T-cell (primary cell): Measurements from ENCODE around the gene ALDH3B1. TPM values are rescaled to one million over a fixed set of nuclear protein-coding genes. Genes with fewer than 3 reads are reported as not detected.

Source experiments
- ATAC-seq, 4 experiments: fragments of 200-7000 bp in 3 of 4; fragments of 150-1000 bp in 1 of 4; cut with Tn5 transposase; replicated peaks in 1 of 4; 1 replicate in 3 of 4; 2 replicates in 1 of 4; pipeline ENCODE4 v1.10.0; 2021; ENCODE audit warnings: moderate library complexity in 3 of 4, mild to moderate bottlenecking in 2 of 4, moderate number of reproducible peaks in 1 of 4
- CTCF ChIA-PET, 2 donors: fragments of 300-600 bp; sonication (Branson Sonifier 250); formaldehyde crosslinking; loops; one replicate each; lab custom pipeline; 2022; ENCODE audit warnings: antibody characterized with exemption in 2 of 2; lab: Charles Lee
- POLR2A ChIA-PET, 2 donors: fragments of 300-600 bp; sonication (Branson Sonifier 250); formaldehyde crosslinking; loops; one replicate each; lab custom pipeline; 2022; ENCODE audit warnings: antibody characterized with exemption in 2 of 2; lab: Charles Lee
- DNase-seq, 35 experiments: peaks; one replicate each; pipeline versions ENCODE4 v3.0.0 to v3.0.0-alpha.2; 2013 to 2023
- H3K27ac ChIP-seq: one replicate; pipeline ENCODE4 v1.5.1; 2013; ENCODE audit warnings: low read length
- H3K27me3 ChIP-seq, 2 experiments: replicated peaks in 1 of 2; 1 replicate in 1 of 2; 2 replicates in 1 of 2; pipeline versions ENCODE4 v1.6.1 to v1.7.0; 2013; ENCODE audit warnings: low read length in 1 of 2, mixed read lengths in 1 of 2; ENCODE audit not compliant: control insufficient read depth in 2 of 2, insufficient read depth in 2 of 2; ENCODE audit errors: extremely low read depth in 1 of 2
- H3K36me3 ChIP-seq, 2 donors: 1 replicate in 1 of 2; 2 replicates in 1 of 2; pipeline versions ENCODE4 v1.6.1 to v1.7.0; 2013; ENCODE audit warnings: low read length in 1 of 2; ENCODE audit not compliant: control insufficient read depth in 2 of 2, insufficient read depth in 1 of 2; ENCODE audit errors: extremely low read depth in 1 of 2
- H3K4me1 ChIP-seq, 2 experiments: 1 replicate in 1 of 2; 2 replicates in 1 of 2; pipeline versions ENCODE4 v1.6.1 to v1.7.0; 2013; ENCODE audit warnings: low read length in 2 of 2, mixed read lengths in 1 of 2; ENCODE audit not compliant: insufficient read depth in 2 of 2, control insufficient read depth in 1 of 2; ENCODE audit errors: extremely low read depth in 1 of 2
- H3K4me3 ChIP-seq, 2 donors: 1 replicate in 1 of 2; 2 replicates in 1 of 2; pipeline versions ENCODE4 v1.5.1 to v1.7.0; 2013; ENCODE audit warnings: mild to moderate bottlenecking in 2 of 2, low read length in 1 of 2, moderate library complexity in 1 of 2; ENCODE audit not compliant: control insufficient read depth in 1 of 2; ENCODE audit errors: extremely low read depth in 1 of 2
- H3K9me3 ChIP-seq: 2 replicates; pipeline ENCODE4 v1.7.0; 2013
- H3K27ac Mint-ChIP-seq, 2 donors: one replicate each; pipeline ENCODE4 v1.8.0; 2020 to 2021; ENCODE audit warnings: mild to moderate bottlenecking in 2 of 2, mixed read lengths in 2 of 2
- H3K27me3 Mint-ChIP-seq, 2 donors: one replicate each; pipeline ENCODE4 v1.8.0; 2021 to 2022; ENCODE audit warnings: mixed read lengths in 2 of 2
- H3K36me3 Mint-ChIP-seq: one replicate; pipeline ENCODE4 v1.8.0; 2021; ENCODE audit warnings: mixed read lengths
- H3K4me1 Mint-ChIP-seq, 3 donors: one replicate each; pipeline ENCODE4 v1.8.0; 2020 to 2022; ENCODE audit warnings: mixed read lengths in 3 of 3, mild to moderate bottlenecking in 1 of 3
- H3K4me3 Mint-ChIP-seq, 3 donors: one replicate each; pipeline ENCODE4 v1.8.0; 2020 to 2022; ENCODE audit warnings: mild to moderate bottlenecking in 3 of 3, mixed read lengths in 3 of 3, moderate library complexity in 3 of 3
- H3K9me3 Mint-ChIP-seq, 3 donors: one replicate each; pipeline ENCODE4 v1.8.0; 2020 to 2022; ENCODE audit warnings: mixed read lengths in 3 of 3
- WGBS: methylation state at CpG from one replicate; pipeline ENCODE4 v1.1.5; 2013; ENCODE audit warnings: missing lambda C conversion rate; ENCODE audit not compliant: insufficient coverage; 5-methylcytosine and 5-hydroxymethylcytosine counted together
- total RNA-seq, 35 experiments: library from RNA in 6 of 35; stranded (reverse) in 6 of 35; fragments of 120-200 nt in 1 of 35; gene quantifications; one replicate each; pipeline versions ENCODE4 v1.2.1 to v1.2.4 and lab custom pipeline; 2013 to 2026

ALDH3B1 gene
- total RNA-seq, 5 donors from 2014 or later (not counting 1 experiment from before 2014, with no cell fraction given) = 0.20 to 0.53 (median 0.25) TPM

DNA sequence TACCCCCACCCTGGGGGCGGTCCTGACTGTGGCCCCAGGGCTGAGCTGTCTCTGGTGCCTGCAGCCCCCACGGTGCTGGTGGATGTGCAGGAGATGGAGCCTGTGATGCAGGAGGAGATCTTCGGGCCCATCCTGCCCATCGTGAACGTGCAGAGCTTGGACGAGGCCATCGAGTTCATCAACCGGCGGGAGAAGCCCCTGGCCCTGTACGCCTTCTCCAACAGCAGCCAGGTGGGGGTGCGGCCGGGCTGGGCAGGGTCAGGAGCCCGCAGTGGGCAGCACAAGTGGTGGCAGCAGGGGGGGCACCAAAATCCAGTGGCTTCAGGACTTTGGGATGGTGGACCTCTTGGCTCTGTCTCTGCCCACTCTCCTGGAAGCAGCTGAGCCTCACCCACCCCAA, 12.4 kb downstream of the ALDH3B1 start:
- no peaks in the 10 kb centered on the region for H3K4me1 Mint-ChIP-seq
- WGBS = 94% methylated on average over 11 of the region's 13 CpGs
- no peaks in the 10 kb centered on the region for H3K27me3 Mint-ChIP-seq
- Histone ChIP-seq H3K4me1 (no peaks in the 10 kb centered on the region), H3K27ac (no peak overlapping the region), H3K36me3 (no peaks in the 10 kb centered on the region), H3K9me3 (no peaks in the 10 kb centered on the region), H3K27me3 (peaks cover 0 to 8% of the 10 kb centered on the region in 2 experiments), H3K4me3 (no peak overlapping the region)
- H3K9me3 Mint-ChIP-seq = peaks cover 4 to 5% (median 5%) of the 10 kb centered on the region in 3 donors
- peaks cover 6% of the 10 kb centered on the region for H3K36me3 Mint-ChIP-seq
- POLR2A ChIA-PET = no interaction called here
- H3K4me3 Mint-ChIP-seq = no peak overlapping the region
- H3K27ac Mint-ChIP-seq = no peak overlapping the region
- DNase-seq = no peak
- no peak for ATAC-seq
- CTCF ChIA-PET = no interaction called here

- peaks cover 0 to 8% of the 10 kb centered on the region in 2 experiments for H3K27me3 ChIP-seq
- no peak overlapping the region for H3K27ac ChIP-seq
- H3K4me1 ChIP-seq = peaks cover 0 to 2% of the 10 kb centered on the region in 2 experiments
- H3K4me3 ChIP-seq = no peak overlapping the region
- peaks cover 6% of the 10 kb centered on the region for H3K36me3 Mint-ChIP-seq
- no peak overlapping the region for H3K4me3 Mint-ChIP-seq
- ATAC-seq (no peak), DNase-seq (no peak)
- H3K9me3 ChIP-seq = no peaks in the 10 kb centered on the region
- H3K27me3 Mint-ChIP-seq = no peaks in the 10 kb centered on the region
- H3K4me1 Mint-ChIP-seq = peaks cover 2 to 8% (median 6%) of the 10 kb centered on the region in 3 donors
- ChIA-PET CTCF (no interaction called here), POLR2A (no interaction called here)
- 93% methylated on average over 2 of the region's 5 CpGs for WGBS
- no peaks in the 10 kb centered on the region for H3K36me3 ChIP-seq
- no peak overlapping the region for H3K27ac Mint-ChIP-seq
- H3K9me3 Mint-ChIP-seq = peaks cover 4 to 5% (median 5%) of the 10 kb centered on the region in 3 donors
These were observed 14.4 kb downstream of the ALDH3B1 start for GRCh38 chr11:68024508-68024907.

DNA sequence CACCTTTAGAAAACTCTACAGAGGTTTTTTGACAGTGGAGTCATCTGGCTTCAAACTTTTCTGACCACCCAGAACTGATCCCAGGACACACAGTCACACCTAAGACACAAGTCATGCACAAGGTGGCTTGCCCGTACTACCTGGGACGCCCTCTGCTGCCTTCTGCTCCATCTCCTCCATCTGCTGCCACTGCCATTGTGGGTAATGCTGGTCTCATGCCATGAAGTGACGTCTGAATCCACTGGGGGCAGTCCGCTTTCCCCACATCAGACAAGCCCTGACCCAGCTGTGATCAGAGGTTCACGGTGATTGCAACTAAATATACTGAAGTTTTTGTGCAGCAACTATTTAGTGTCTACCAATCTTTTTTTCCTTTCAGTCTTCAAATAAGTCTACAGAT, 14.9 kb downstream of the ALDH3B1 start:
- POLR2A ChIA-PET = no interaction called here
- H3K36me3 Mint-ChIP-seq = peaks cover 6% of the 10 kb centered on the region
- DNase-seq = peak in 1 of 35 experiments; percentile 35
- no peaks in the 10 kb centered on the region for H3K27me3 Mint-ChIP-seq
- CTCF ChIA-PET = no interaction called here
- WGBS = 52% methylated on average over 5 of the region's 5 CpGs
- Histone ChIP-seq H3K4me1 (peaks cover 0 to 7% of the 10 kb centered on the region in 2 experiments), H3K36me3 (no peaks in the 10 kb centered on the region), H3K27ac (no peak overlapping the region), H3K9me3 (no peaks in the 10 kb centered on the region), H3K27me3 (peaks cover 0 to 8% of the 10 kb centered on the region in 2 experiments), H3K4me3 (no peak overlapping the region)
- ATAC-seq = peak in 1 of 4 experiments; percentile 35
- H3K4me1 Mint-ChIP-seq = peaks cover 5 to 13% (median 9%) of the 10 kb centered on the region in 3 donors
- peaks cover 4 to 5% (median 5%) of the 10 kb centered on the region in 3 donors for H3K9me3 Mint-ChIP-seq
- H3K27ac Mint-ChIP-seq = no peak overlapping the region
- H3K4me3 Mint-ChIP-seq = no peak overlapping the region

GRCh38 chr11:68026391-68027105, 16.4 kb downstream of the ALDH3B1 start:
- ChIA-PET POLR2A (no interaction called here), CTCF (no interaction called here)
- 80% methylated on average over 15 of the region's 18 CpGs for WGBS
- ATAC-seq = no peak
- Mint-ChIP-seq H3K27me3 (no peaks in the 10 kb centered on the region), H3K27ac (no peak overlapping the region), H3K4me3 (no peak overlapping the region), H3K9me3 (peaks cover 4 to 5% (median 5%) of the 10 kb centered on the region in 3 donors), H3K4me1 (peaks cover 14 to 24% (median 21%) of the 10 kb centered on the region in 3 donors), H3K36me3 (peaks cover 6% of the 10 kb centered on the region)
- Histone ChIP-seq H3K4me3 (no peak overlapping the region), H3K9me3 (no peaks in the 10 kb centered on the region), H3K4me1 (peaks cover 4 to 16% of the 10 kb centered on the region in 2 experiments), H3K27me3 (no peaks in the 10 kb centered on the region), H3K36me3 (no peaks in the 10 kb centered on the region), H3K27ac (no peak overlapping the region)
- no peak for DNase-seq

- H3K36me3 ChIP-seq = peaks cover 3 to 8% of the 10 kb centered on the region in 2 donors
- no peaks in the 10 kb centered on the region for H3K27me3 ChIP-seq
- WGBS = 96% methylated on average over 21 of the region's 21 CpGs
- Mint-ChIP-seq H3K9me3 (peaks cover 4 to 5% (median 5%) of the 10 kb centered on the region in 3 donors), H3K27me3 (no peaks in the 10 kb centered on the region), H3K4me1 (peaks cover 19 to 29% (median 25%) of the 10 kb centered on the region in 3 donors), H3K36me3 (peaks cover 6% of the 10 kb centered on the region), H3K27ac (no peak overlapping the region), H3K4me3 (no peak overlapping the region)
- no peak overlapping the region for H3K4me3 ChIP-seq
- ChIA-PET POLR2A (no interaction called here), CTCF (interaction anchor here in 1 of 2 donors (0.6 kb wide), 1 partner anchor 24 kb away, joined by 9 read pairs; no protein-coding TSS in a partner anchor)
- no peak overlapping the region for H3K27ac ChIP-seq
- DNase-seq (no peak), ATAC-seq (no peak)
- H3K4me1 ChIP-seq = peaks cover 4 to 27% of the 10 kb centered on the region in 2 experiments
- H3K9me3 ChIP-seq = no peaks in the 10 kb centered on the region
These were observed 17.5 kb downstream of the ALDH3B1 start for GRCh38 chr11:68027667-68028066.

DNA sequence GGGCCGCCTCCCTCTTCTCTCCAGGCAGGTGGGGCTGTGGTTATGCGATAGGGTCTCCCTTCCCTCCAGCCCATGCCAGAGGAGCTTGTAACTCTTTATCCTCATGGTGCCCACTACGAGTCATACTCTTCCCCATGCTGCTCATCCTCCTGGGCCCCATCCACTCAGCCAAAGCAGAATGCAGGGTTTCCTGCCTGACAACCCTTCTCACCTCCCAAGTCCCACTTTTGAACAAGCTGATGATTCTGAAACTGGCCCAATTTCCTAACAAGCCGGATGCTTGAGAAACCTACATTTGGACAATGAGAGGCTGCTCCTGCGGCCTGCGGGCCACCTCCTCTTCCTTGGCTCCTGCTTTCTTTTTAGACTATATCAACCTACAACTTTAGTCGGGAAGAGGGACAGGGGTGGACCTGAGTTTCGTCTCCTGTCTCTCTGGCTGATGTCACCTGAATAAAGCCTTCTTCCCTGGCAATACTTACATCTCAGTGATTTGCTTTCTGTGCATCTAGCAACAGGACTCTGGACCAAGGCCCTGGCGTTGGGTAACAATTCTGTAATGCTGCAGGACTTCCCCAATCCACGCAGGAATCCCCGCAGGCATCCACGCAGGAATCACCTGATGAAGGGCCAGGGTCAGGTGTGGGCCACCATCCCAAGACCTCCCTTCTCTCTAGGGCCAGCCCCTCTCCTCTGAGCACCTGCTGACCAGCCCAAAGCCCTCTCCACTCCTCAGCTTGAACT, 18.8 kb downstream of the ALDH3B1 start:
- Mint-ChIP-seq H3K27me3 (no peaks in the 10 kb centered on the region), H3K36me3 (peaks cover 9% of the 10 kb centered on the region), H3K9me3 (peaks cover 4 to 5% (median 5%) of the 10 kb centered on the region in 3 donors), H3K27ac (no peak overlapping the region), H3K4me1 (peaks cover 19 to 29% (median 27%) of the 10 kb centered on the region in 3 donors), H3K4me3 (peak overlapping the region; percentile 91 to 96 (median 95))
- WGBS = 94% methylated on average over 8 of the region's 12 CpGs
- peaks cover 8 to 15% of the 10 kb centered on the region in 2 donors for H3K36me3 ChIP-seq
- ChIA-PET CTCF (interaction anchor here in 1 of 2 donors (0.7 kb wide), 1 partner anchor 784 kb away, joined by 7 read pairs; no protein-coding TSS in a partner anchor), POLR2A (no interaction called here)
- peaks cover 4 to 34% of the 10 kb centered on the region in 2 experiments for H3K4me1 ChIP-seq
- H3K4me3 ChIP-seq = no peak overlapping the region
- H3K9me3 ChIP-seq = no peaks in the 10 kb centered on the region
- ATAC-seq = no peak
- no peak overlapping the region for H3K27ac ChIP-seq
- no peak for DNase-seq
- H3K27me3 ChIP-seq = no peaks in the 10 kb centered on the region
